ENCODE measurements around the gene TDRD3. TPM values are rescaled to one million over a fixed set of nuclear protein-coding genes. Genes with fewer than 3 reads are reported as not detected.

Gene TDRD3
- total and polyA plus RNA-seq, 2 experiments from 2014 or later = 13.1 to 13.3 TPM

DNA sequence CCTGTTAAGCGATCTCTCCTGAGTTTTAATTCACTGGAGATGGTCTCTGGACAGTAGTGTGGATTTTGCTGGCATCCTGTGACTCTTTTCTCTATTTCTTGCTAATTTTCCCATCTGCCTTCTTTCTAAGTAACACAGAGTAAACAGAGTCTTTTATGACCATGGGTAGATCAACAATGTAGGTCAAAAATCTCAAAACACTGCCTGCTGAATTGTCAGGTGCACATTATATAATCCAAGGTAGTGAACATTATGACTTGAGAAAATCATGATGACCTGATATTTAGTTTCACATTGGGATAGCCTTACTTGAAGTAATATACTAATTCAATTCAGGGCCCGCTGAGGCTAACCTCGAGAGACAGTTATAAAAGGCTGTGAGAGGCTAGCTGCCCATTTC lies 180.7 kb downstream of the TDRD3 start:
- Histone ChIP-seq H3K27me3 (ENCODE audit: insufficient read depth) (no peaks in the 10 kb centered on the region), H3K27ac (ENCODE audit: low read depth) (no peak overlapping the region), H3K4me2 (no peak overlapping the region), H3K9me2 (ENCODE audit: insufficient read depth) (0 out of 2 replicates have a peak, but pooled peaks cover 3% of the 10 kb centered on the region), H4K20me1 (replicated peaks; ENCODE audit: insufficient read depth) (no peaks in the 10 kb centered on the region), H3K79me2 (replicated peaks; ENCODE audit: insufficient read depth) (no peaks in the 10 kb centered on the region), H3K4me3 (no peak overlapping the region), H2AFZ (no peak overlapping the region), H3K36me3 (ENCODE audit: insufficient read depth) (no peaks in the 10 kb centered on the region), H3K4me1 (ENCODE audit: insufficient read depth) (peaks cover 31% of the 10 kb centered on the region), H3F3A (replicated peaks; ENCODE audit: low read depth) (no peaks in the 10 kb centered on the region)
- H3K36me3 Mint-ChIP-seq (ENCODE audit: low read depth) = peaks cover 5% of the 10 kb centered on the region
- no peak for ATAC-seq
- peaks cover 8% of the 10 kb centered on the region for H3K27me3 Mint-ChIP-seq (ENCODE audit: insufficient read depth, low read depth, poor library complexity)
- H3K27ac Mint-ChIP-seq = no peak overlapping the region
- DNase-seq (ENCODE audit: low spot score) = no peak
- TF ChIP-seq ZNF114 (CRISPR knock-in tag; IDR thresholded peaks at IDR 0.05) = no peak
- no peak for TF ChIP-seq EZH2phosphoT487 (IDR thresholded peaks at IDR 0.05; ENCODE audit: unreplicated experiment)
- no peak for TF ChIP-seq STAT1 (IDR thresholded peaks at IDR 0.05; ENCODE audit: unreplicated experiment)
- no peak for TF ChIP-seq NANOG (IDR thresholded peaks at IDR 0.05; ENCODE audit: borderline replicate concordance)
- TF ChIP-seq, protein P1, sequence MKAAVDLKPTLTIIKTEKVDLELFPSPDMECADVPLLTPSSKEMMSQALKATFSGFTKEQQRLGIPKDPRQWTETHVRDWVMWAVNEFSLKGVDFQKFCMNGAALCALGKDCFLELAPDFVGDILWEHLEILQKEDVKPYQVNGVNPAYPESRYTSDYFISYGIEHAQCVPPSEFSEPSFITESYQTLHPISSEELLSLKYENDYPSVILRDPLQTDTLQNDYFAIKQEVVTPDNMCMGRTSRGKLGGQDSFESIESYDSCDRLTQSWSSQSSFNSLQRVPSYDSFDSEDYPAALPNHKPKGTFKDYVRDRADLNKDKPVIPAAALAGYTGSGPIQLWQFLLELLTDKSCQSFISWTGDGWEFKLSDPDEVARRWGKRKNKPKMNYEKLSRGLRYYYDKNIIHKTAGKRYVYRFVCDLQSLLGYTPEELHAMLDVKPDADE (IDR thresholded peaks at IDR 0.05) = no peak
- no peak for TF ChIP-seq POLR2AphosphoS5 (IDR thresholded peaks at IDR 0.05; ENCODE audit: low read depth)
- TF ChIP-seq, protein P2, sequence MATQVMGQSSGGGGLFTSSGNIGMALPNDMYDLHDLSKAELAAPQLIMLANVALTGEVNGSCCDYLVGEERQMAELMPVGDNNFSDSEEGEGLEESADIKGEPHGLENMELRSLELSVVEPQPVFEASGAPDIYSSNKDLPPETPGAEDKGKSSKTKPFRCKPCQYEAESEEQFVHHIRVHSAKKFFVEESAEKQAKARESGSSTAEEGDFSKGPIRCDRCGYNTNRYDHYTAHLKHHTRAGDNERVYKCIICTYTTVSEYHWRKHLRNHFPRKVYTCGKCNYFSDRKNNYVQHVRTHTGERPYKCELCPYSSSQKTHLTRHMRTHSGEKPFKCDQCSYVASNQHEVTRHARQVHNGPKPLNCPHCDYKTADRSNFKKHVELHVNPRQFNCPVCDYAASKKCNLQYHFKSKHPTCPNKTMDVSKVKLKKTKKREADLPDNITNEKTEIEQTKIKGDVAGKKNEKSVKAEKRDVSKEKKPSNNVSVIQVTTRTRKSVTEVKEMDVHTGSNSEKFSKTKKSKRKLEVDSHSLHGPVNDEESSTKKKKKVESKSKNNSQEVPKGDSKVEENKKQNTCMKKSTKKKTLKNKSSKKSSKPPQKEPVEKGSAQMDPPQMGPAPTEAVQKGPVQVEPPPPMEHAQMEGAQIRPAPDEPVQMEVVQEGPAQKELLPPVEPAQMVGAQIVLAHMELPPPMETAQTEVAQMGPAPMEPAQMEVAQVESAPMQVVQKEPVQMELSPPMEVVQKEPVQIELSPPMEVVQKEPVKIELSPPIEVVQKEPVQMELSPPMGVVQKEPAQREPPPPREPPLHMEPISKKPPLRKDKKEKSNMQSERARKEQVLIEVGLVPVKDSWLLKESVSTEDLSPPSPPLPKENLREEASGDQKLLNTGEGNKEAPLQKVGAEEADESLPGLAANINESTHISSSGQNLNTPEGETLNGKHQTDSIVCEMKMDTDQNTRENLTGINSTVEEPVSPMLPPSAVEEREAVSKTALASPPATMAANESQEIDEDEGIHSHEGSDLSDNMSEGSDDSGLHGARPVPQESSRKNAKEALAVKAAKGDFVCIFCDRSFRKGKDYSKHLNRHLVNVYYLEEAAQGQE (IDR thresholded peaks at IDR 0.05; ENCODE audit: unreplicated experiment) = no peak
- no peak for TF ChIP-seq JUNB (IDR thresholded peaks at IDR 0.05; ENCODE audit: unreplicated experiment)
- no peak for TF ChIP-seq ZNF331 (CRISPR knock-in tag; IDR thresholded peaks at IDR 0.05; ENCODE audit: low read depth)
- TF ChIP-seq CREB1 (CRISPR knock-in tag; IDR thresholded peaks at IDR 0.05; ENCODE audit: low read depth) = no peak
- no peak for TF ChIP-seq EZH2 (IDR thresholded peaks at IDR 0.05; ENCODE audit: low read depth, unreplicated experiment)
- TF ChIP-seq, protein P3, sequence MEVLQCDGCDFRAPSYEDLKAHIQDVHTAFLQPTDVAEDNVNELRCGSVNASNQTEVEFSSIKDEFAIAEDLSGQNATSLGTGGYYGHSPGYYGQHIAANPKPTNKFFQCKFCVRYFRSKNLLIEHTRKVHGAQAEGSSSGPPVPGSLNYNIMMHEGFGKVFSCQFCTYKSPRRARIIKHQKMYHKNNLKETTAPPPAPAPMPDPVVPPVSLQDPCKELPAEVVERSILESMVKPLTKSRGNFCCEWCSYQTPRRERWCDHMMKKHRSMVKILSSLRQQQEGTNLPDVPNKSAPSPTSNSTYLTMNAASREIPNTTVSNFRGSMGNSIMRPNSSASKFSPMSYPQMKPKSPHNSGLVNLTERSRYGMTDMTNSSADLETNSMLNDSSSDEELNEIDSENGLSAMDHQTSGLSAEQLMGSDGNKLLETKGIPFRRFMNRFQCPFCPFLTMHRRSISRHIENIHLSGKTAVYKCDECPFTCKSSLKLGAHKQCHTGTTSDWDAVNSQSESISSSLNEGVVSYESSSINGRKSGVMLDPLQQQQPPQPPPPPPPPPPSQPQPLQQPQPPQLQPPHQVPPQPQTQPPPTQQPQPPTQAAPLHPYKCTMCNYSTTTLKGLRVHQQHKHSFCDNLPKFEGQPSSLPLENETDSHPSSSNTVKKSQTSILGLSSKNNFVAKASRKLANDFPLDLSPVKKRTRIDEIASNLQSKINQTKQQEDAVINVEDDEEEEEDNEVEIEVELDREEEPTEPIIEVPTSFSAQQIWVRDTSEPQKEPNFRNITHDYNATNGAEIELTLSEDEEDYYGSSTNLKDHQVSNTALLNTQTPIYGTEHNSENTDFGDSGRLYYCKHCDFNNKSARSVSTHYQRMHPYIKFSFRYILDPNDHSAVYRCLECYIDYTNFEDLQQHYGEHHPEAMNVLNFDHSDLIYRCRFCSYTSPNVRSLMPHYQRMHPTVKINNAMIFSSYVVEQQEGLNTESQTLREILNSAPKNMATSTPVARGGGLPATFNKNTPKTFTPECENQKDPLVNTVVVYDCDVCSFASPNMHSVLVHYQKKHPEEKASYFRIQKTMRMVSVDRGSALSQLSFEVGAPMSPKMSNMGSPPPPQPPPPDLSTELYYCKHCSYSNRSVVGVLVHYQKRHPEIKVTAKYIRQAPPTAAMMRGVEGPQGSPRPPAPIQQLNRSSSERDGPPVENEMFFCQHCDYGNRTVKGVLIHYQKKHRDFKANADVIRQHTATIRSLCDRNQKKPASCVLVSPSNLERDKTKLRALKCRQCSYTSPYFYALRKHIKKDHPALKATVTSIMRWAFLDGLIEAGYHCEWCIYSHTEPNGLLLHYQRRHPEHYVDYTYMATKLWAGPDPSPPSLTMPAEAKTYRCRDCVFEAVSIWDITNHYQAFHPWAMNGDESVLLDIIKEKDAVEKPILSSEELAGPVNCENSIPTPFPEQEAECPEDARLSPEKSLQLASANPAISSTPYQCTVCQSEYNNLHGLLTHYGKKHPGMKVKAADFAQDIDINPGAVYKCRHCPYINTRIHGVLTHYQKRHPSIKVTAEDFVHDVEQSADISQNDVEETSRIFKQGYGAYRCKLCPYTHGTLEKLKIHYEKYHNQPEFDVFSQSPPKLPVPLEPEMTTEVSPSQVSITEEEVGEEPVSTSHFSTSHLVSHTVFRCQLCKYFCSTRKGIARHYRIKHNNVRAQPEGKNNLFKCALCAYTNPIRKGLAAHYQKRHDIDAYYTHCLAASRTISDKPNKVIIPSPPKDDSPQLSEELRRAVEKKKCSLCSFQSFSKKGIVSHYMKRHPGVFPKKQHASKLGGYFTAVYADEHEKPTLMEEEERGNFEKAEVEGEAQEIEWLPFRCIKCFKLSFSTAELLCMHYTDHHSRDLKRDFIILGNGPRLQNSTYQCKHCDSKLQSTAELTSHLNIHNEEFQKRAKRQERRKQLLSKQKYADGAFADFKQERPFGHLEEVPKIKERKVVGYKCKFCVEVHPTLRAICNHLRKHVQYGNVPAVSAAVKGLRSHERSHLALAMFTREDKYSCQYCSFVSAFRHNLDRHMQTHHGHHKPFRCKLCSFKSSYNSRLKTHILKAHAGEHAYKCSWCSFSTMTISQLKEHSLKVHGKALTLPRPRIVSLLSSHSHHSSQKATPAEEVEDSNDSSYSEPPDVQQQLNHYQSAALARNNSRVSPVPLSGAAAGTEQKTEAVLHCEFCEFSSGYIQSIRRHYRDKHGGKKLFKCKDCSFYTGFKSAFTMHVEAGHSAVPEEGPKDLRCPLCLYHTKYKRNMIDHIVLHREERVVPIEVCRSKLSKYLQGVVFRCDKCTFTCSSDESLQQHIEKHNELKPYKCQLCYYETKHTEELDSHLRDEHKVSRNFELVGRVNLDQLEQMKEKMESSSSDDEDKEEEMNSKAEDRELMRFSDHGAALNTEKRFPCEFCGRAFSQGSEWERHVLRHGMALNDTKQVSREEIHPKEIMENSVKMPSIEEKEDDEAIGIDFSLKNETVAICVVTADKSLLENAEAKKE (CRISPR knock-in tag; IDR thresholded peaks at IDR 0.05) = no peak
- TF ChIP-seq, protein P4, sequence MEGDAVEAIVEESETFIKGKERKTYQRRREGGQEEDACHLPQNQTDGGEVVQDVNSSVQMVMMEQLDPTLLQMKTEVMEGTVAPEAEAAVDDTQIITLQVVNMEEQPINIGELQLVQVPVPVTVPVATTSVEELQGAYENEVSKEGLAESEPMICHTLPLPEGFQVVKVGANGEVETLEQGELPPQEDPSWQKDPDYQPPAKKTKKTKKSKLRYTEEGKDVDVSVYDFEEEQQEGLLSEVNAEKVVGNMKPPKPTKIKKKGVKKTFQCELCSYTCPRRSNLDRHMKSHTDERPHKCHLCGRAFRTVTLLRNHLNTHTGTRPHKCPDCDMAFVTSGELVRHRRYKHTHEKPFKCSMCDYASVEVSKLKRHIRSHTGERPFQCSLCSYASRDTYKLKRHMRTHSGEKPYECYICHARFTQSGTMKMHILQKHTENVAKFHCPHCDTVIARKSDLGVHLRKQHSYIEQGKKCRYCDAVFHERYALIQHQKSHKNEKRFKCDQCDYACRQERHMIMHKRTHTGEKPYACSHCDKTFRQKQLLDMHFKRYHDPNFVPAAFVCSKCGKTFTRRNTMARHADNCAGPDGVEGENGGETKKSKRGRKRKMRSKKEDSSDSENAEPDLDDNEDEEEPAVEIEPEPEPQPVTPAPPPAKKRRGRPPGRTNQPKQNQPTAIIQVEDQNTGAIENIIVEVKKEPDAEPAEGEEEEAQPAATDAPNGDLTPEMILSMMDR (conservative IDR thresholded peaks at IDR 0.05; ENCODE audit: low read depth in 2 of 2) = no peak
- H3K4me1 Mint-ChIP-seq = peaks cover 27% of the 10 kb centered on the region
- no peaks in the 10 kb centered on the region; the same call in none of the 3 replicates for H3K9me3 Mint-ChIP-seq
- no peak overlapping the region for H3K4me3 Mint-ChIP-seq

Data from GM23338 (cell line).